HG03135 (cell line): ENCODE results near the gene NECTIN1.

Experiments
- ATAC-seq: cut with Tn5 transposase; IDR thresholded peaks from one replicate; pipeline ENCODE4 v1.9.1; 2021; ENCODE audit warnings: mild to moderate bottlenecking, moderate library complexity; ENCODE audit not compliant: unreplicated experiment

Gene NECTIN1

GRCh38 chr11:119714590-119714989 lies 14.4 kb downstream of the NECTIN1 start:
- no peak for ATAC-seq

DNA sequence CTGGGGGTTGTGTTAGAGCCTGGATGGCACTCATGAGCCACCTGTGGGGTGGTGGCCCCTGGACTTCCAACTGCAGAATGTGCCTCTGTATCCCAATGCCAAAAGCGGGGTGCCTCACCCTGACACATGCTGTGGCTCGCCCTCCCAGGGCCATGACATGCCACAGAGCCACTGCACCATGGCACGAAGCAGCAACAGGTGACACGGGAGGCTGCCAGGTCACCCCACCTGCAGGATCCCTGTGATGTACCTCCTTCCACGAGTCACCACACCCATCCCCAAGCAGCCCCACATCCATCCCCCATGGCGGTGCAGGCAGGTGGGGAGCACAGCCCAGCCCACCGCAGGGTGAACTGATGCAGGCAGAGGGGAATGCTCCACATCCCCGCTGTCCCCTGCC lies 14.8 kb downstream of the NECTIN1 start:
- no peak for ATAC-seq

- ATAC-seq = no peak
Measured at GRCh38 chr11:119713359-119714040, 15.5 kb downstream of the NECTIN1 start.

DNA sequence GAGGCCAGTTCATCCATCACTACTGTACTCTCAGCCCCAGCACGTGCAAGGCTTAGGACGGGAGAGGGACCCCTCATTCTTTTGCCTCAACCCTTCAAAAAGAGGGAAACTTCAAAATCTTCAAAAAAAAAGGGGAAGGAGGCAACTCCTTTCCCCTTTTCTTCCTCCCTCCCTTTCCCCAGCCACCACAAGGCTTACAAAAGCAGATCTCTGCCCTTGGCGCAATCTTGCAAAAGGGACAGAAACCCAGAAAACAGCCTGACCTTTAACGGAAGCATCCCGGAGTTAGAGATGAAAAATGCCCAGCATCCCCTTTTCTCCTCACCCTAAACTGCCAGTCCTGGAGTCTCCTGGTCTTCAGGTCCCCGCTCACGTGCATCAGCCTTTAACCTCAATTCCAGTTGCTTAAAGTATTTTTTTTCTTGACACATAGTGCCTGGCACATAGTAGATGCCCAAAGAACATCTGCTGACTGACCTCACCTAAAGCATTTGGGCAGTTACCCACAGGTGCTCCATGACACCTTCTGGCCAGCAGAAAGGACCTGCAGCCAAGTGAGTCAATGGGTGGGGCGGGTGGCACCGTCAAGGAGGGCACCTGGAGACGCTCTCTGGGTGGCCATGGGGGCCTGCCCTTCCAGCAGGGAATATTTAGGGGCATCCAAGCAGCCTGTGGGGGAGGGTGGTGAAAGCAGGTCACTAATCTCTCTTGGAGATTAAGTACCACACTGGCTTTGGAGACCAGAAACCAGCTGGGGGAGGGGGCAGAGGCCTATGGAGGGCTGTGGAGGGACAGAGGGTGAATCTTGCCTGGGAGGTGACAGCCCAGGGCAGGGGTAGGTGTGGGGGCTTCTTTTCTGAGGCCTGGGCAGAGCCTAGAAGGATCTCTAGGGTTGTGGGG lies 16.3 kb downstream of the NECTIN1 start:
- ATAC-seq = no peak

- ATAC-seq = no peak
Measured at GRCh38 chr11:119712006-119712405, 17.0 kb downstream of the NECTIN1 start.

DNA sequence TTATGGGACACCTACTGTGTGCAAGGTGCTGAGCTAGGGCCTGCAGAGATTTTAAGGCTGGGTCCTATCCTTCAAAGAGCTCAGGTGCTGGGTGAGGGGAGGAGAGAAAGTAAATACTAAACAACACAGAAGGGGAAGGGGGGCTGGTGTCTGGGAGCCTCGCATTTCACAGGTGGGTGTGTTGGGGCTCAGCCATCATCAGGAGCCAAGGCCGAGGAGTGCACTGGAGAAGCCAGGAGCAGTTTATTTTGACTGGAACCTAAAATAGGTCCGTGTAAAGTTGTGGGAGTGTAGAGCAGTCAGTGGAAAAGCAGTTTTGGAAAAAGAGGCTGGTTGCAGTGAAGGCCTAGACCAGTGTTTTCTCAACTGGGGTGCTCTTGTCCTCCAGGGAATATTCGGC lies 17.5 kb downstream of the NECTIN1 start:
- no peak for ATAC-seq

- no peak for ATAC-seq
Measured at GRCh38 chr11:119710417-119710816, 18.6 kb downstream of the NECTIN1 start.

- no peak for ATAC-seq
Measured at GRCh38 chr11:119709638-119710346, 19.2 kb downstream of the NECTIN1 start.

DNA sequence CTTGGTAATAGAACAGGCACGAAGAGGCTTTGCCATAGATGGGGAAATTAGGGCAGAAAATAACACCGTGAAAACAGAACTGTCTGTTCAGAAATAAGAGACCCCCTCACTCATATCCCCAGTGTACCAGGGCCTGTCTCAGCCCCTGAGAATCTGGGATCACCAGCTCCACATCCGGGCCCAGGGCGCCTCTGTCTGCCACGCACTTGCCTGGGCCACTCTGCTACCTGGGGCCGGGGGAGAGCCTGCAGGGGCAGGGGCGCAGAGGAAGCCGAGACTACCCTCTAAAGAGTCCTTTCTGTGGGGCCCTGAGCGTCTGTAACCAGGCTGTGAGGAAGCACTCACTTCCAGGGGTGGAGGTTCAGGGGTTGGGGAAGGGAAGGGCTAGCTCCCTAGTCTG lies 19.8 kb downstream of the NECTIN1 start:
- ATAC-seq = no peak

GRCh38 chr11:119708384-119708783 lies 20.6 kb downstream of the NECTIN1 start:
- ATAC-seq = no peak

DNA sequence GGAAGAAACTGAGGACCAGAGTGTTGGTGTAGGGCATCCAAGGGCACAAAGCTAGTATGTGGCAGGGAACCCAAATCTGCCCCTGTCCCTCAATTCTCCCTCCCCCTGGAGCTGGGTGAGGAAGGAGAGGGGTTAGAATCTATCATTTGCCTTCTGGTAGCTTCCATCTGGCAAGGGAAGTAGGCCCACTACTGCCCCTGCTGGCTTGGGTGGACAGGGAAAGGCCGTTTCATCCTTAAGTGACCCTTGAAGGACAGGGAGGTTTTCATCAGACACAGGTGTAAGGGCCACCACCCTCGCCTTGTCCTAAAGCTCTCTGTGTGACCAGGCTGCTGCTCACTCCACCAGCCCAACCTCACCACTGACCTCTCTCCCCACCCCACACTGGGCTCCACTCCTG lies 22.1 kb downstream of the NECTIN1 start:
- no peak for ATAC-seq

DNA sequence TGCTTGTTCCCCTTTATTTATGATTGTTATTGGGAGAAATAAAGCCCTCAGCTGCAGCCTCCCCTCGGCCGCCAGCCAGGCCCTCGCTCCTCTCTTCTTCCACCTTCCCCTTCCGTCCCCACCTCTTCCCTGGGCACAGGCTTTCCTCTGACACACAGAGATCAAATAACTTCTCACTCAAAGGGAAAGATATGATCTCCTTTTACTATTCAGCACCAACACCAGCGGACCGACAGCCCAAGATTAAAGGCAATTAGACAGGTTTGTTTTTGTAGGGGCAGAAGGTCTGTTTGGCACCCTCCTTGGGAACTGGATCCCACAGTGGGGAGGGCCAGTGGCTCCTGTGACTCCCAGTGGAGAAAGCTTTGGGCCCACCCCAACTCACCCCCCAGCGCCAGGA lies 23.0 kb downstream of the NECTIN1 start:
- no peak for ATAC-seq

DNA sequence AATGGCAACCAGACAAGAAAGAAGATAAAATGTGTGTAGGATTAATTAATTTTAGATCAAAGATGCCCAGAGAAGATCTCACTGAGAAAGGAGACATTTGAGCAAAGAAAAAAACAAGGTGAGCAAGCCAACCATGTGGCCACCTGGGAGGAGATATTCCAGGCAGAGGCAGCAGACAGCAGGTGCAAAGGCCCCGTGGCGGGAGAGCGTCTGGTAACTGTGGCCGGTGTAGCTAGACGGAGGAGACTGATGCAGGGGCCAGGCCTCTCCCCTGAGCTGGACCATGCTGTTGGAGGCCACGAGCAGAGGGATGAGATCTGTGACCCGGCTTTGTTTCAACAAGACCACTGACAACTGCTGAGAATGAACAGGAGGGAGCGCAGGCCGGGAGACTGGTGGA lies 23.6 kb downstream of the NECTIN1 start:
- ATAC-seq = no peak

DNA sequence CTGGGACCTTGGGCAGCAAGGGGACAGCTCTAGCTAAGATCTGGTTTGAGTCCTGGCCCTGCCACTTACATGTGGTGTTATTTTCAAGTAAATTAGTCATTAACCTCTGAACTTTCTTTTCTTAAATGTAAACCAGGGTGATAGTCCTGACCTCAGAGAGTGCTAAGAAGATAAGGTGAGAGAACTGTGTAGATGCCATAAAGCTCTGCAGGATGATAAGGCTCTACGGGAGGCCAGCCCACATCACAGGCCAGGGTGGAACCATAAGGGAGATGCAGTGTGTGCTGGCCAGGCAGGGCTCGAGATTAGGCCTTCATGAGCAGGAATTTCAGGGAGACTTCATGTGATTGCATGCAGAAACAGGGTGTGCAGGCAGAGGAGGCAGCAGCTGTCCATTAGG lies 24.2 kb downstream of the NECTIN1 start:
- no peak for ATAC-seq

GRCh38 chr11:119701591-119702549 lies 27.1 kb downstream of the NECTIN1 start:
- no peak for ATAC-seq

GRCh38 chr11:119700536-119701346 lies 28.3 kb downstream of the NECTIN1 start:
- no peak for ATAC-seq

GRCh38 chr11:119700030-119700429 lies 29.0 kb downstream of the NECTIN1 start:
- no peak for ATAC-seq

- ATAC-seq = no peak
Measured at GRCh38 chr11:119699227-119699626, 29.8 kb downstream of the NECTIN1 start.

- ATAC-seq = no peak
Measured at GRCh38 chr11:119697882-119698281, 31.1 kb downstream of the NECTIN1 start.

DNA sequence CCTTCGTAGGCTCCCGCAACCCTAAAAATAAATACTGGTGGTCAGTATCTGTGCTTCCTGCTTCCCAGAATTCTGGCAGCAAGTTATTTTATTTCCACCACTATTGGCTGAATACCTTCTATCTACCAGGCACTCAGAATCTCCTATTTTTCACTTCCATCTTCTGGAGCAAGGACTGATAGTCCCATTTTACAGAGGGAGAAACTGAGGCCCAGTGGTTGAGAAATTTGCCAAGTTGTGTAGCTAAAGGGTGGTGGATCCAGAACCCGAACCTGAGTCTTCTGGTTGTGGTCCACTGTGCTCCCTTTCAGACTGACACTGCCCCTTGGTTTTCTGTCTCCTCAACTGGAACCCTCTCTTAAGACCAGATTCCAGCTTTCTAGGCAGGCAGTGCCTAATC lies 31.6 kb downstream of the NECTIN1 start:
- ATAC-seq = no peak
